Erythroblast (primary cell): ENCODE data around the gene ANXA5.
"Not testable (repeated sequence)": the region's sequence is repeated elsewhere in the genome, so short reads cannot be mapped to it uniquely, and the experiment has no call there.

ENCODE experiments used
- DNase-seq, 2 experiments: peaks; one replicate each; lab custom pipeline; 2025; lab: John Stamatoyannopoulos, UW
- GATA1 ChIP-seq: IDR thresholded peaks from 2 replicates; pipeline ENCODE4 v1.6.1; 2011; ENCODE audit warnings: low read depth, mild to moderate bottlenecking, control low read depth, low read length, moderate library complexity
- POLR2A ChIP-seq: IDR thresholded peaks from 2 replicates; pipeline ENCODE4 v1.6.1; 2011; ENCODE audit warnings: mild to moderate bottlenecking, low read length

ANXA5 gene

GRCh38 chr4:121696581-121697461, at the start of gene ANXA5:
TSS of gene ANXA5 (minus strand) at chr4:121696980. CDS start at chr4:121696589, 391 bp downstream.
- DNase-seq, result peak; percentile 86 to 92

GRCh38 chr4:121742794-121743193, 46.0 kb upstream of the ANXA5 start:
- no peak for DNase-seq
- no peak for TF ChIP-seq POLR2A
- TF ChIP-seq GATA1, result no peak

More at GRCh38 chr4:121696581-121697461, at the start of gene ANXA5:
- no peak for TF ChIP-seq GATA1
- TF ChIP-seq POLR2A, result no peak

GRCh38 chr4:121741751-121742150, 45.0 kb upstream of the ANXA5 start:
- TF ChIP-seq POLR2A (no peak), GATA1 (no peak)
- DNase-seq, result no peak

GRCh38 chr4:121740796-121741409, 44.1 kb upstream of the ANXA5 start:
- no peak for TF ChIP-seq GATA1
- TF ChIP-seq POLR2A, result no peak
- no peak for DNase-seq

GRCh38 chr4:121739575-121739974, 42.8 kb upstream of the ANXA5 start:
- TF ChIP-seq GATA1 (no peak), POLR2A (no peak)
- DNase-seq, result no peak

GRCh38 chr4:121738780-121739535, 42.2 kb upstream of the ANXA5 start:
- no peak for DNase-seq
- no peak for TF ChIP-seq POLR2A

GRCh38 chr4:121737846-121738554, 41.2 kb upstream of the ANXA5 start:
- no peak for TF ChIP-seq POLR2A
- no peak for TF ChIP-seq GATA1
- no peak for DNase-seq

- TF ChIP-seq POLR2A (no peak), GATA1 (no peak)
- peak; percentile 54 to 72 for DNase-seq
Measured at GRCh38 chr4:121736735-121737351, 40.1 kb upstream of the ANXA5 start.

GRCh38 chr4:121734571-121734970, 37.8 kb upstream of the ANXA5 start:
- TF ChIP-seq POLR2A, result no peak
- no peak for TF ChIP-seq GATA1
- no peak for DNase-seq

- DNase-seq, result no peak
- TF ChIP-seq POLR2A, result no peak
- no peak for TF ChIP-seq GATA1
Measured at GRCh38 chr4:121733942-121734341, 37.2 kb upstream of the ANXA5 start.

- not testable (repeated sequence) for DNase-seq
Measured at GRCh38 chr4:121729753-121730152, 33.0 kb upstream of the ANXA5 start.

GRCh38 chr4:121728798-121729226, 32.0 kb upstream of the ANXA5 start:
- no peak for DNase-seq
- TF ChIP-seq POLR2A (no peak), GATA1 (no peak)

GRCh38 chr4:121728066-121728465, 31.3 kb upstream of the ANXA5 start:
- TF ChIP-seq POLR2A, result no peak
- TF ChIP-seq GATA1, result no peak
- no peak for DNase-seq
